ENCODE data around the gene JMJD8.

Gene JMJD8

DNA sequence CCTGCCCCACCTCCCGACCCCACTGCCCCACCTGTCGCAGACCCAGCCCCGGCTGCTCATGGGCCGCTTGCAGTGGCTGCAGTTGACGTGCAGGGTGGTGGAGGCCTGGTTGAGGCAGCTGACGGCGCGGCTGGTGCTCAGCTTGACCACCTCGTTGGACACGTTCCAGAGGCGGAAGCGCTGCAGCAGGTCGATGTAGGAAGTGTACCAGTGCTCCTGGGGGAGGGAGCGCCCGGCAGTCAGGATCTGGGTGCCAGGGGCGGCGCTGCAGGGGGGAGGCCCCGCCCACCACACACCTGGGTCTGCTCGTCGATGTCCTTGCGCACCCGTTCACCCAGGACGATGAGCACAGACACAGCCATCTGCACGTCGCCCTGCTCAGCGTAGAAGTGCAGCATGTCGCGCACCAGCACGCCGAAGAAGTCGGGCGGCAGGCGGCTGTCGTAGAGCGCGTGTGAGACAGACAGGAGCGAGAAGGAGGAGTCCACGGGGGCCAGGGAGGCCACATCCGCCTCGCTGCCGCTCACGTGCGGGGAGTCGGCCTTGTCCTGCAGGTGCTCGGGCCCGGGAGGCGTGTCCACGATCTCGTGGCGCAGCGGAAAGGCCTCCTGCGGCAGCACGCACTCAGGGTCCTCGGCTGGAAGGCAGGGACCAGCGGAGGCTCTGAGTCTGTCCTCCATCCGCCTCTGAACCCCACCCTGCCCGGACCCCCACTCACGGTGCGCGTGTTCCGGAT, 995 bp upstream of the JMJD8 start:
- H3K4me3 ChIP-seq (ENCODE audit: low read depth, low read length) = no peak overlapping the region
- no peak for TF ChIP-seq CTCF (IDR thresholded peaks at IDR 0.05; ENCODE audit: low read depth, low read length)

DNA sequence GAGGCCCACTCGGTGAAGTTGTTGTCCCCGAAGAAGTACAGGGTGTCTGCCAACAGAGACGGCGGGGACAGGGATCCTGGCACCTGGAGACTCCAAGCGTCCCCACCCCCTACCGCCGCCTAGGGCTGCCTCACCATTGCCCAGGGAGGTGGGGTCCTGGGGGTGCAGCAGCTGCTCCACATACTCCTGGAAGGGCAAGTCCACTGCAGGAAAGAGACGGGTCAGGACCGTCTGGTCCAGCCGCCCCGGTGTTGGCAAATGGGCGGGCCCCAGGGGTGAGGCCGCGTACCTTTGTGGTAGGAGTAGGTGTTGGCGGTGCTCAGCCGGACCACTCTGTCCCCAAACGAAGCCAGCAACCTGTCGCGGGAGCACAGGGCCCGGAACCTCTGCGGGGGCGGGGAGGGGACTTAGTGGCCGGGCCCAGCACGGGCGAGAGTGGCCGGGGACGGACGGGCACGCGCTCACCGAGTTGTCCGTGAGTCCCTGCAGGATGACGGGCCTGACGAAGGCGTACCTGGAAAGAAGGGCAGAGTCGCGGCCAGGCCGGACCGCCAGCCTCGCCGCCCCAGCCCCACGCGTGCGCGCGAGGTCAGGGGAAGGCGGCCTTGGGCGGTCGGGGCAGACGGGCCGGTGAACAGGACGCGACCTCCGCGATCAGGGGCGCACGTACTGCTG, 601 bp downstream of the JMJD8 start:
- H3K4me3 ChIP-seq (ENCODE audit: low read depth, low read length) = peak overlapping the region; percentile 54
- no peak for TF ChIP-seq CTCF (IDR thresholded peaks at IDR 0.05; ENCODE audit: low read depth, low read length)

GRCh38 chr16:682493-683395, 1.4 kb downstream of the JMJD8 start:
- TF ChIP-seq CTCF (IDR thresholded peaks at IDR 0.05; ENCODE audit: low read depth, low read length) = no peak
- no peak overlapping the region for H3K4me3 ChIP-seq (ENCODE audit: low read depth, low read length)

- H3K4me3 ChIP-seq (ENCODE audit: low read depth, low read length) = peak overlapping the region; percentile 82
- no peak for TF ChIP-seq CTCF (IDR thresholded peaks at IDR 0.05; ENCODE audit: low read depth, low read length)
Observed at GRCh38 chr16:681746-682427, 2.2 kb downstream of the JMJD8 start.

DNA sequence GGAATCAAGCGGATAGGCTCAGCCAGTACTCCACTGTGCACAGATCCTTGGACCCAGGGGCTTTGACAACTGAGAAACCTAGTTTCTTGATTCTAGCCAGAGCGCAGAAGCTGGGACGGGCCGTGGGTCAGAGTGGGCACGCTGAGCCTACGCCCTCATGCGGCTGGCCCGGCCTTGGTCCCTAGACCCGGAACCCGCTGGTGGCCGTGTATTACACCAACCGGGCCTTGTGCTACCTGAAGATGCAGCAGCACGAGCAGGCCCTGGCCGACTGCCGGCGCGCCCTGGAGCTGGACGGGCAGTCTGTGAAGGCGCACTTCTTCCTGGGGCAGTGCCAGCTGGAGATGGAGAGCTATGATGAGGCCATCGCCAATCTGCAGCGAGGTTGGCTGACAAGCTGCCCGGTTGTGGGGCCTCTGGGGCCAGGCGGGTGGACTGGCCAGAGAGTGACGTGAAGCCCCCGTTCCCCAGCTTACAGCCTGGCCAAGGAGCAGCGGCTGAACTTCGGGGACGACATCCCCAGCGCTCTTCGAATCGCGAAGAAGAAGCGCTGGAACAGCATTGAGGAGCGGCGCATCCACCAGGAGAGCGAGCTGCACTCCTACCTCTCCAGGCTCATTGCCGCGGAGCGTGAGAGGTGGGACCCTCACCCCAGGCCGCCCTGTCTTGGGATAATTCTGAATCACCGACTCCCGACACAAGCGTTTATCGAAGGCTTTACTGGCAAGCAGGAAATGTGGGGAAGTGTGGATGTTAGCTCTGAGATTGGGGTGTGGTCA, 3.0 kb downstream of the JMJD8 start:
- no peak for TF ChIP-seq CTCF (IDR thresholded peaks at IDR 0.05; ENCODE audit: low read depth, low read length)
- peak overlapping the region; percentile 82 for H3K4me3 ChIP-seq (ENCODE audit: low read depth, low read length)

GRCh38 chr16:680625-680945, 3.5 kb downstream of the JMJD8 start:
- no peak for TF ChIP-seq CTCF (IDR thresholded peaks at IDR 0.05; ENCODE audit: low read depth, low read length)
- peak overlapping the region; percentile 82 for H3K4me3 ChIP-seq (ENCODE audit: low read depth, low read length)
